Ecto neural progenitor cell (in vitro differentiated cells): Measurements from ENCODE around the gene FAM199X.
"Not testable (repeated sequence)": the region's sequence is repeated elsewhere in the genome, so short reads cannot be mapped to it uniquely, and the experiment has no call there.

ENCODE experiments used
- DNase-seq: peaks from one replicate; pipeline ENCODE4 v3.0.0-alpha.2; 2018; ENCODE audit warnings: low spot score

The FAM199X gene

GRCh38 chrX:104189837-104190236, 23.6 kb downstream of the FAM199X start:
- DNase-seq, result no peak

DNA sequence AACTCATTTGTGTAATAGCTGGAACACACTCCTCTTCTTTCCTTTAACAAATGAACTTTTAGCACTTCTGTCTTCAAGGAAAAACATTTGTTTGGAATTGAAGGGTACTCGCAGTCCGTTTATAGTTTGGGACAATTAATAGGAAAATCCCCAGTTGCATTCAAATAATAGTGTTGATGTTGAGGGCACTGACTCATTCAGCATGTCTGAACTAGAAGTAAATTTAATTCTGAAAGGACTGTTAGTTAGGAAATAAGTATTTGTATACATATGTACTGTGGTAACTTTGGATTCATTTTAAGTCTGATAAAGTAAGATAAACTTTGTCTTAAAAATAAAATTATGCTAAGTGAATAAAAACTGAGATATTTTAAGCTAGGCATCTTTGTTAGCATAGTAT, 27.2 kb downstream of the FAM199X start:
- DNase-seq, result no peak

DNA sequence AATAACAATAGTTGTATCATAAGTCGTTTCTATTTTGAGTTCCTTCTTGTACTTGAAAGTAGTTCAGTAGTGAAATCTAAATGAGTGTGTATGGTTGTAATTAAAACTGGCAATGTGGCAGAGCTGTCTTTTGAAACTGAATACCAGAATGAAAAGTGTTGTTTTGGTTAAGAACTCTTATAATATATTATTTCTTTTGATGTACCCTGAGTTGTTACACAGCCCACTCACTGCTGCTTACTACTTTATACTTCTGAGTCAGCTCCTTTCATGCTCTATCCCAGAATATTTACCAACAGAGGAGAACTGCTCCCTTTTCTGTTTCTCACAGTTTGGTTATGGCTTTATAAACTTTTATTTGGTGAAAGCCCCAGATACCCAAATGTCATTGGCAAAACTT, 28.8 kb downstream of the FAM199X start:
- no peak for DNase-seq

DNA sequence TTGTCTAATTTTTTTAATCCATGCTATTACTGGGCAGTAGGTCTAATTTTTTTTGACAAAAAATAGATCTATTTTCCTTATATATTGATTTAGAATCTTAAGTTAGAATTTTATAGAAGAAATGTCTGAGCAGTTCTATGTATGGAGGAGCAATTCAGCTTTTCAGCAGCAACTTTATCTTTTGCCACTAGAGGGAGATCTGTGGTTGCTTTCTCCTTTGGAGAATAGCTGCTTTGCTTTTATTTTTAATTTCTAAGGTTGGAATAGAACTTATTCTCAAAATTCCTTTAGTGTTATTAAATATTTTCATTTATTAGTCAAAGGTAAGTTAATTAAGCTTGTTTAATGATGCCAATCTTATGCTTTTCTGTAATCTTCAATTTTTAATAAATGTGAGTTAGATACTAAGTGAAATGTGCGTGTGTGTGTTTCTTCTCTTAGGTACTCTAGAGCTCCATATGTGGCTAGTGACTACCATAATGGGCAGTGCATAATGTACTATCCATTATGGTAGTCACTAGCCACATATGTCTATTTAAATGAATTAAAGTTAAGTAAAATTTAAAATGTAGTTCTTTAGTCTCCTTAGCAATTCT, 29.3 kb downstream of the FAM199X start:
- DNase-seq, result no peak

- DNase-seq, result no peak
These were observed 39.3 kb downstream of the FAM199X start for GRCh38 chrX:104205548-104205947.

DNA sequence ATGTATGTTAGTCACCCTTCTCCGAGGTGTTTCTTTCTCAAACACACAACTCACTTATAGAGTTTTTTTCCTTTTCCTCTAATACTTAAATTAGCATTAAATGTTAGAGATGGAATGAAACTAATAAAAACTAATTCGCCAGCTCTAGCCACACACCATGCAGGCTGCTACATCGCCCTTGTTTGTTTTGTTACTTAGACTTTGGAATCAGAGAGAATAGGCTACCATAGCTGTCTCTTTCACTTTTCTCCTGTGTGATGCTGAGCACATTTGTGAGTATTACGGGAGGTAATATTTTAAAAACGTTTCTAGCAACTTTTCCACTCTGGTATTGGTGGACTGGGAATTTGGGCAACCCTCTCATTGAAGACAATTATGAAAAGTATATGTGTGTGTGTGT, 44.9 kb downstream of the FAM199X start:
- no peak for DNase-seq

- not testable (repeated sequence) for DNase-seq
These were observed 63.8 kb downstream of the FAM199X start for GRCh38 chrX:104230060-104230459.
